DMS153 treated with DMSO at 0.1 percent for 48 hours (cell line): ENCODE results near the gene IGFBP2.
"Not testable (repeated sequence)": the region's sequence is repeated elsewhere in the genome, so short reads cannot be mapped to it uniquely, and the experiment has no call there.

Experiments used
- DNase-seq: peaks from one replicate; lab custom pipeline; 2025; ENCODE audit not compliant: unreplicated experiment; lab: John Stamatoyannopoulos, UW

The IGFBP2 gene, protein sequence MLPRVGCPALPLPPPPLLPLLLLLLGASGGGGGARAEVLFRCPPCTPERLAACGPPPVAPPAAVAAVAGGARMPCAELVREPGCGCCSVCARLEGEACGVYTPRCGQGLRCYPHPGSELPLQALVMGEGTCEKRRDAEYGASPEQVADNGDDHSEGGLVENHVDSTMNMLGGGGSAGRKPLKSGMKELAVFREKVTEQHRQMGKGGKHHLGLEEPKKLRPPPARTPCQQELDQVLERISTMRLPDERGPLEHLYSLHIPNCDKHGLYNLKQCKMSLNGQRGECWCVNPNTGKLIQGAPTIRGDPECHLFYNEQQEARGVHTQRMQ

DNA sequence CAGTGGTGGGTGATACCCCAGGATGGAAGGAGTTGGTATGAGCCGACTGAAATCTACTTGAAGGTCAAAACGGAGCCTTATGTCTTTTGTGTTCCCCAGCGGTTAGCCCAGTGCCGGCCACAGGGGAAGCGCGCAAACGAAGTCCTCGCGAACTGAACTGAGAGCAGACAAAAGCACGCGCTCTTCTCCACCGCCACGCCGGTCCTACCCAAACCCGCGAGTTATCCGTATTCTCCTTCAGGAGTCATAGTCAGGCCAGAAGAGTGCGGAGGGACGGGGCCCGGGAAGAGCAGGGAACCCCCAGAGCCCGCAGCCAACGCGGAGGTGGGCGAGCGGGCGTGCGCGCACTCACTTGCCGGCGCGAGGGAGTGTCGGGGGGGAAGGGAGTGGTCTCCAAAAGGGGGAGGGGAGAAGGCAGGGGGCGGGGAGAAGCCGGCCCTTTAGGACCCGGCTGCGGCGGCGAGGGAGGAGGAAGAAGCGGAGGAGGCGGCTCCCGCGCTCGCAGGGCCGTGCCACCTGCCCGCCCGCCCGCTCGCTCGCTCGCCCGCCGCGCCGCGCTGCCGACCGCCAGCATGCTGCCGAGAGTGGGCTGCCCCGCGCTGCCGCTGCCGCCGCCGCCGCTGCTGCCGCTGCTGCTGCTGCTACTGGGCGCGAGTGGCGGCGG lies at the start of gene IGFBP2:
Gene IGFBP2 (plus strand): TSS at position 469 of the 664 bp plus-strand sequence. CDS start 104 bp downstream, at position 573.
- no peak for DNase-seq

DNA sequence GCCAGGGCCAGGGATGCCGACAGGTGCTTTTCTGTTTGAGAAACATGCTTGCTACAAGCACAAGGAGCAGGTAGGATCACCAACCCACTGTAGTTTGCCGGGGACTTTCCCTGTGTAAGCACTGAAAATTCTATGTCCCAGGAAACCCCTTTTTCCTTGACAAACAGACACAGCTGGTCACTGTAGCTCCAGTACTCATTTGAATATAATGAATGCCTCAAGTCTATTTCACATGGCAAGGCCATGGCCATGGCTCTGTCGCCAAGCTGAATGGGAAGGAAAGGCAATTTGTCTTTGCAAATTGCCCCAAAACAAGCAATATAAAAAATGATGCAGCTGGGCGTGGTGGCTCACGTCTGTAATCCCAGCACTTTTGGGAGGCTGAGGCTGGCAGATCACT lies 49.6 kb upstream of the IGFBP2 start:
- no peak for DNase-seq

DNA sequence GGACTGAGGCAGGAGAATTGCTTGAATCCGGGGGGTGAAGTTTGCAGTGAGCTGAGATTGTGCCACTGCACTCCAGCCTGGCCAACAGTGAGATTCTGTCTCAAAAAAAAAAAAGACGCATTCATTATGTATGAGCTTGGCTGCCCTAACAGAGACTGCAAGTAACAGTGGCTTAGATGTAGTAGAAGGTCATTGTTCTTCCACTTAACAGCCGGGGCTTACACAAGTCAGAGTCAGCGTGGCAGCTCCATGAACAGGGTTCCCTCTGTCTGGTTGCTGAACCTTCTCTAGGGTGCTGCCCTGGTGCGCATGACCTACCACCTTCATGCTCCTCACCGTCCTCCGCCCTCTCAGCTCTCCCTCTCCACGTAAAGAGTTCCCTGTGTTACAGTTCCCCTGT lies 49.1 kb upstream of the IGFBP2 start:
- DNase-seq: no peak

DNA sequence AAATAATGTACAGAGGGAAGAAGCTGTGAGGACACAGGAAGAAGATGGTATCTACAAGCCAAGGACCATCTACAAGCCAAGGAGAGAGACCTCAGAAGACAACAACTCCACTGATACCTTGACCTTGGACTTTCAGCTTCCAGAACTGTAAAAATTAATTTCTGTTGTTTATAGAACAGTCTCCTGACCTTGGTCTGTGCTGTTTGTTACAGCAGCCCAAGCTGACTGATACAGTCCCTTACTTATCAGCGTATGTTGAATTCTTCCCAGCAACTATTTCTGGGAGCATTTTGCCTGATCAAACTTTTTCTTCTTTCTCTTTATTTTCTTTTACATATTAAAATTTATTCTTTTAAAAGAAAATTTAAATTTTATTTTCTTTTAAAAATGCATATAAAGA lies 47.8 kb upstream of the IGFBP2 start:
- no peak for DNase-seq

DNA sequence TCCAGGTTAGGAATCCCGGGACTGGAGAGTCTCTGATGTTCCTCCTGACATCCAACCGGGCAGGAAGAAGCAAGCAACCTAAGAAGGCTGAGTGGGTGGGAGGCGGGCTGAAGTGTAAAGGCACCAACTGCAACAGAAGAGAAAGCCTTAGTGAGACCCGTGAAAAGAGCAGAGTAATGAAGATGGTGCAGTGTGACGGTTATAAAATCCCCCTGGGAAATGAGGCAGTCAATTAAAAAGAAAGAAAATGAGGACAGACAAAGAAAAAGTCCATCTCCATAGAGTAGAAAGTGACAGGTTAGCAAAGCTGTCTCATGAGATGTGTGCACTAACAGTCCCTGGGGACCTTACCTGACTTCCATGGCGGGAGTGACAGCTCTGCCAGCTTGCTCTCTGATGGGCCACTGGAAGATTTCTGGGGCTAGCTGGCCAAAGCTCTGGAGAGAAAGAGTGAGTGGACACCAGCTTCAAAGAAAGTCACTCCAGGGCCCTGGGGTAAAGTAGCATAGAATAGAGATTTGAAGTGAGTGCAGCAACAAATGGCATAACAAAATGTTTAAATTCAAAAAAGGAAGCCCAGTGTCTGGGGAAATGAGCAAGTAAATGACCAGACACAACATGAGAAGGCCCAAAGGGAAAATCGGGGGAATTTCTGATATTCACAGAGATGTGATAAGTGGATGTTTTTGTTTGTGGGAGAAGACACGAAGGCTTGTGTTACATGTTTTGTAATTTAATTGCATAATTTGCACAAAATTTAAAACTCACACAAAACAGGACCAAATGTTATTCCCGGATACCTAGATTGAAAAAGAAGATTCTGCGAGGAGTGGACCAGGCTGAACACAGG lies 44.1 kb upstream of the IGFBP2 start:
- no peak for DNase-seq

DNA sequence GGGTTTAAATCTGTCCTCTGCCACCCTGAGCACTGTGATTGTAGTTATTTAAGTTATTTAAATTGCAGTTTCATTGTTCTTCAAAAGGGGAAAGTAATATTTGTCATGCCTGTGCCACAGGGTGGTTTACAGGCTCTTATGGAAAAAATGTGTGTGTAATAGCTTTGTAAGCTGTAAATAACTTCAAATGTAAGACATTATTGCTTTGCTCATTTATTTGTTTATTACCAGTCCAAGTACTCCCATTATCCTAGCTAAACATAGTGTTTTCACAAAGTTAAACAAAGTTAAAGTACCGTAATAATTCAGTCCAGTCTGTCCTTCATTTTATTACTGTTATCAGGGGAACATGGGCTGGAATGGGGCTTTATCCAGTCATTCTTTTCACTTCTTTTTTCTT lies 43.4 kb upstream of the IGFBP2 start:
- no peak for DNase-seq

DNA sequence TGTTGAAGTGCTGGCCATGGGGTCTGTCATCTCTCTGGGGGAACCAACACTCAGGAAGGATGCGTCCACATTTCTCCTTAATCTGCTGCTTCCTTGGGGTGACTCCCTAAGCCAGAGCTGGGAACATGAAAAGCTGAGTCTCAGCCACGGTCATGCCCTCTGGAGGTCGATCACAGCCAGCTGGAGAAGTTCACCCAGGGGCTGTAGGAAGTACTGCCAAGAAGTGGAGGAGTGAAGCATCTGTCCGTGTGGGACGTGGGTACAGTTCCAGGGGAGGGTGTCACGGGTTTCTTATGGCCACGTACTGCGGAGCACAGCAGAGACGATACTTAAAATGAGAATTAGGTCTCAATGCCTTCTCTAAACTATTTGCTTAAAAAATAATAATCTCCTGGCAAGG lies 42.4 kb upstream of the IGFBP2 start:
- DNase-seq: no peak

DNA sequence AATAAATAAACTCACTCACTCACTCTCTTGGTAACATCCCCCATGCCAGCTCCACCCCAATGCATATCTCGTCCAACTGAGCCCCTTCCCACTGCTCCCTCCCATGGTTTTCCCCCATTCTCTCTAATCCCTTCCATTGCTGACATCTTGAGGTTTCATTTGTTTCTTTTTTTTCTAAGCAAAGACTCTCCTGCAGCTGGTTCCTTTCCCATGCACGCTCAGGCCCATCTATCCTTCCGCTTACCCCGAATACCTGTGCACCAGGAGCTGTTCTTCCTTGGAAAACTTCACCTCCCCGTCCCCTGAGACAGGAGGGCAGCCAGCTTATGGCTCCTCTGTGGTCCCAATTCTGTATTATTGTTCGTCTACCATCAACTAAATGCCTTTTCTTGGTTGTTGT lies 41.7 kb upstream of the IGFBP2 start:
- no peak for DNase-seq

DNA sequence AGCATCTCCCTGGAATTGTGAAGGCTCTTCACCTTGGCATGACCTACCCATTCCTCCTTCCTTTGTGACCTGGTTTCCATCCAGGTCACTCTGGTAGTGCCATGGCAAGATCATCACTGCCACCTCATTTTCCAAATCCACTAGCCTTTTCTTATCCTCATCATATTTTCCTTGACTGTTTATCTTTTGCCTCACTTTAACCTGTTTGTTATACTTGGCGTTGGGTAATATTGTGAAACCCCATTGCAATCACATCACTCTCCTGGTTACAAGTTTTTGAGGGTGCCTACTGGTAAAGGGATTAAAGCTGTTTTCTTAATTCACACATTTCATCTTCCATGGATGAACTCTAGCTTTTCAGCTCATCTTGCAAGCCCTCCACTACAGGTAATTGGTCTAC lies 39.1 kb upstream of the IGFBP2 start:
- no peak for DNase-seq

DNA sequence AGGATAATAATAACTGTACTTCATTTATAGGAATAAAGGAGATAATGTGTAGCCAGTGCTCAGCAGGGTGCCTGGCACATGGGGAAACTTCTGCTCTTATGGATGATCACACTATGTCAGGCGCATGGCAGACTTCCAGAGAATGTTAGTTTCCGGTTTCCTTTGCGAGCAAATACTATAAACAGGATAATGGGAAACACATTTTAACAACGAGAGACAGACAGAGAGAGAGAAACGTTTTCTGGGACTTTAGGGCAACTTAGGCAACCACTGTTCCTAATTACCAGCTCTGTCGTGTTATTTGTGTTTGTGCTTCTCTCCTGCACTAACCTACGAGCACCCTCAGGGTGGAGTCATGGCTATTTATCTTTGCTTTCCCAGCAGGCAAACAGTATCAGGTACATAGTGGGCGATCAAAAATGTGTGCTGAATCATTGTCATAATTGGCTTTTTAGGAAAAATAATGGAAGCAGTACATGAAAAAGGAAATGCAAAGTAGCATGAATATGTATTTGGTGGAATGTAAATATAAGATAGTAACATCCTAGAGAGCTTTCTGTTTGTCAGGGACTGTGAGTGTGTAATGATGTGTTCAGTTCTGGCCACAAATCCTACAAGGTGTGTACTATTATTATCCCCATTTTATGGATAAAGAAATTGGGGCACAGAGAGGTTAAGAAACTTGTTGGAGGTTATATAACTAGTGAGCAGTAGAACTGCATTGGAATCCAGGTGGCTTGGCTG lies 36.8 kb upstream of the IGFBP2 start:
- peak; percentile 69 for DNase-seq

DNA sequence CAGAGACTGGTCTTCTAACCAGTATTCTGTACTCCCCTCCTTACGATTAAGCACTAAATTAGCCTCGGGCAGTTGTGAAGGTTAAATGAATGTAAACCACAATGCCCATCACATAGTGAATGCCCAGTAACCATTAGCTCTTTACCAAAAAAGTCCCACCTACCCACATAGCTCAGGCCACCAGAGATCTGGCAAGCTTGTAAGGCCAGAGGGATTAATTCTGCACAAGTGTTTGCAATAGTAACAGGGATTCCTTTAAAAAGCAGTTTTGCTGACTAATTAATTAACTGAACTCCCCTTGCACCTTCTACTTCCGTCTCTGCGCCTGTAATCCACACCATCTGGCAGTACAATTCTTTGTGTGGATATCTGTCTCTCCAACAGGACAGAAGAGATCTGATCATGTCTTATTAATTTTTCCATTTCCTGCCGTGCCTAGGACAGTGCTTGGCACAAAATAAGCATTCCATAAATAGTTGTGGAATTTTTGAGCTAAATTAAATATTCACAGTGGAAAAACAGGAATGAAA lies 36.2 kb upstream of the IGFBP2 start:
- DNase-seq: no peak

DNA sequence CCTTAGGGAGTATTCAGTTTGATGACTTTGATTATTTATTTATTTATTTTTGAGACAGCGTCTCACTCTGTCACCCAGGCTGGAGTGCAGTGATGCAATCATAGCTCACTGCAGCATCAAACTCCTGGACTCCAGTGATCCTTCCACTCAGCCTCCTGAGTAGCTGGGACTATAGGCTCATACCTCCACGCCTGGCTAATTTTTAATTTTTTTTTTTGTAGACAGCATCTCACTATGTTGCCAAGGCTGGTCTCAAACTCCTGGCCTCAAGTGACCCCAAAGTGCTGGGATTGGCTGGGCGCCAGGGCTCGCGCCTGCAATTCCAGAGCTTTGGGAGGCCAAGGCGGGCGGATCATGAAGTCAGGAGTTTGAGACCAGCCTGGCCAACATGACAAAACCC lies 35.4 kb upstream of the IGFBP2 start:
- not testable (repeated sequence) for DNase-seq

DNA sequence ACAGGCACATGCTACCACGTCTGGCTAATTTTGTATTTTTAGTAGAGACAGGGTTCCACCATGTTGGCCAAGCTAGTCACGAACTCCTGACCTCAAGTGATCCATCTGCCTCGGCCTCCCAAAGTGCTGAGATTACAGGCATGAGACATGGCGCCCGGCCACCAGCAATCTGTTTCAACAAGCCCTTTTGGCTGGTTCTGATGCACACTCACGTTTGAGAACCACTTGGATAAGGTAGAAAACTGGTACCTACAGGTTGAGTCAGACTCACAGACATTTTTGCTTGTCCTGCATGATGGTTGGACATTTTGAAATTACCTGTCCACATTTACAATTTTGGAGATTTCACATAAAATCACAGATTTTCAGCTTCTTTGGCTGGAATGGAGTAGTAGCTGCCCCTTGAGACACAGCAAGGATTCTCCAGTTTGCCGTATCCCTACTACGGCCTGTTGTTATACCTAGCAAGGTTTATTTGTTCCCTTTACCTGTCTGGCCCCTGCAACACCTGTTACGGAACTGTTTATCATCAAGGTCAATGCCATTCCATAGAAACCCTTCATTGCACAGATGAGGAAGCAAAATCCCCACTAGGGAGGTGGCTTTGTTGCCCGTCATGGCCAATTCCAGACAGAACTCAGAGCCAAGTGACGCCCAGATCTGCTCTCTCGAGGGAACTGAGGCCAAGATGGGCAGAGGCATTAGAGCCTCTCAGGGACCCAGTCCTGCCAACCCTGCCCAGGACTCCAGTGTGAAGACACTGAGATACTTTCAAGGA lies 31.4 kb upstream of the IGFBP2 start:
- no peak for DNase-seq

DNA sequence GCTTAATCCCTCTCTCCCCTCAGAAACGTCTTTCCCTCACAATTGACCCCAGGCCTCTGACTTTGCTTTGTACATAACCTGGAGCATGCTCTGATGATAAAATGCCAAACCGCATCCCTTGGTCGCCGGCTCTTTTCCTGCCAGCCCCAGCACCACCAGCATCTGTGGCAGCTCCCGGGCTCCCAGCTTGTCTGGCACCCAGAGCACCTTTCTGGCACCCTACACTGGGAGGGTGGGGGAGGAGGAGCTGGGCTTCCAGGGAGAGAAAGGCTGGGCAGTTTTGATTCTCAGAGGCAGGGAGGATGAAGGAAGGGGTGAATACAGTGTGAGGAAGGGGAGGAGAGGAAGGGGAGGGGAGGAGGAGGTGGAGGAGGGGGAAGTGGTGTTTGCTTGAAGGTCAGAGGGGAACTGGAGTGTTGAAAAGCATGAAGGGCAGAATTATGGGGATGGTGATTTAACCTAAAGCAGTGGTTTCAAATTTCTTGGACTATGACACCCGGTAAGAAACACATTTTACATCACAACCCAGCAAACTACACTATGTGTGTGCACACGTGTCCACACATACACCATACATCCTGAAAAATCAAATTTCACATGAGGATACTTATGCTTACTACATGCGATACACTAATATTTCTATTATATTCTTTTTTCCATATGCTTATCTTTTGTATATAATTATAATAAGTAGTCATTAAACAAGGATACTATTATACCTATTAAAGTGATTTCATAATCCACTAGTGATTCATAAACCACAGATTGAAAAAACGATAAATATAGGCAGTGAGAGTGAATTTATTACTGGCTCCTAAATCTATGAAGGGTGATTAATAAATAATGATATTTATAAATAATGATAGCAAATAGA lies 30.0 kb upstream of the IGFBP2 start:
- no peak for DNase-seq

DNA sequence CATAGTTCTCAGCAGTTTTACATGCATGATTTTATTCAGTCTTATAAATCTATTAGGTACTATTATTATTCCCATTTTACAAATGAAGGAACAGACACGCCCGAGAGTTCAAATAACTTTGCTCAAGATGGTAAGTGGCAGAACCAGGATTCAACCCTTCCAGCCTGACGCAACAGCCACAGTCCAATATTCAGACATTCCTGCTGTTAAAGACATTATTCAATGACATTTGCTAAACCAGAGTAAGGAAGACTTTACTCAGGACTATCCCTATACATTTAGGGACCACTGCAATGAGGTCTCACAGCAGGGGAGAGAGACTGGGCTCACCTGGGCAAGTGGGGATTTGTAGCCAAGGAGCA lies 29.4 kb upstream of the IGFBP2 start:
- no peak for DNase-seq

DNA sequence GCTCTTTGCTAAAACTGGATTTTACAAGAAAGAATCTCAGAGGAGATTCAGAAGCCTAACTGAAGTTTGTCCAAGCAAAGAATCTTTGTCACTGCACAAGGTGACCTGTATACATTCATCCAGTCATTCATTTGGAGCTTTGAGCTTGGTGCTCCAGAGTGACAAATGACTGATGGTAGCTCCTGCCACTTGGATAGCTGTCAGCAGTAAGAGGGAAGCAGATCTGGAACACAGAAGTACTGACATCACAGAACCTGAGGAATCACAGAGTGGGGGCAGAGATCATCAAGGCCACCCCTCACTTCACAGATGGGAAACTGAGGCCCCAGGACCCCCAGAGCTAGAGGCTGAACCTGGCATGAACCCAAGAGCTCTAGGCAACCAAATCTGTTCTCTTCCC lies 28.8 kb upstream of the IGFBP2 start:
- DNase-seq: no peak

DNA sequence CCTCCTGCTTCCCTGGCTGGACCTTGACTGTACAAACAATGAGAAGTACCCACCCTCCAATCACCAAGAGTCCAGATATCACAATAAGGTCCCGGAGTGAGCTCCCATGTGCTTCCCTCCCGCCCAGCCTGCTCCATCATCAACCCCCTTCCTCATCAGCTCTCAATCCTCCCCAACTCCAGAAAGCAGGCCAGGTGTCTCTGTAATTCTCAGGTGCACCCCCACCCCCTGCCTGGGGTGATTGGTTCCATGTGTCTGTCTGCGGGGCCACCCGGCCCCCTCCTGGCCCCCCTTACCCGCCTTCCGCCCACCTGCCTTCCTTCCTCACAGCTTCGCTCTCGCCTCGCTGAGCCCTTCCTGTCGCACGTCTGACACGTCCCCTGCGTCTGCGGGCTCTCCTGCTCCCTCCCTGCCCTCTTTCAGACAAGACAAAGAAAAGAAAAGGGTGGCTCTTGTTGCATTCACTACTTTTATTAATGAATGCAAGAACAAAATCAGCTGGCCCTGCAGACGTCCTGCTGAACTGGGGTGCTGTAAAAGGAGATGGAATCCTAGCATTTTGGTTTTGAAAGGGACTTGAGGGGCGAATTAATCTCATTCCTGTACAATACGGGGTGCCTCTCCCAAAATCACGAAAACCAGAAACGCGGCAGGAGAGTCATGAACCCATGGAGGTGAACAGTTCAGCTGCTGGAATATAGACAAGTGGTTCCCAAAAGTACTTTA lies 26.5 kb upstream of the IGFBP2 start:
- peak; percentile 38 for DNase-seq

DNA sequence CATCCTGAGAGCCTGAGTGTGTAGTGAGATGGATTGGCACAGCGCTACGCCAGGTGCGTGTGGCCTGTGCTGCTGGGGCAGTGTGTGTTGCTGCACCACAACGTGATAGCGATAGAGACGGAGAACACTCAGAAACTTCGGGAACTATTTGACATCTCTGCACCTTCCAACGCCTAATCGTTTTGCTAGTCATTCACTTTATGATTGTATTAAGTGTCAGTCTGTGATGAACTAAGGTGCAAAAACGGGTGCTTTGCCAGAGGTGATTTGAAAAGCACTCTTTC lies 26.0 kb upstream of the IGFBP2 start:
- peak; percentile 22 for DNase-seq

DNA sequence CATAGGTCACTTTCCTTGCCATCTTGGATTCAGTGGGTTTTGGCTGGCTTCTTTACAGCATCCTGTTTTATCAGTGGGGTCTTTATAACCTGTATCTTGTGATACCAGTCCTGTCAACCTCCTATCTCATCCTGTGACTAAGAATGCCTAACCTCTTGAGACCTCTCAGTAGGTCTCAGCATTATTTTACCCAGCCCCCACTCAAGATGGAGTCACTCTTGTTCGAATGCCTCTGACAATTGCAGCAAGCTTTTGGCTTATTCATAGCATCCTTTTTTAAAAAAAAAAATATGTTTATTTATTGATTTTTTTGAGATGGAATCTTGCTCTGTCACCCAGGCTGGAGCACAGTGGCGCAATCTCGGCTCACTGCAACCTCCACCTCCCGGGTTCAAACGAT lies 24.7 kb upstream of the IGFBP2 start:
- DNase-seq: no peak
